ENCODE results near the gene USP25. TPM values are rescaled to one million over a fixed set of nuclear protein-coding genes. Genes with fewer than 3 reads are reported as not detected.

USP25 gene
- total RNA-seq, 1 donor from 2014 or later: 27.2 TPM

DNA sequence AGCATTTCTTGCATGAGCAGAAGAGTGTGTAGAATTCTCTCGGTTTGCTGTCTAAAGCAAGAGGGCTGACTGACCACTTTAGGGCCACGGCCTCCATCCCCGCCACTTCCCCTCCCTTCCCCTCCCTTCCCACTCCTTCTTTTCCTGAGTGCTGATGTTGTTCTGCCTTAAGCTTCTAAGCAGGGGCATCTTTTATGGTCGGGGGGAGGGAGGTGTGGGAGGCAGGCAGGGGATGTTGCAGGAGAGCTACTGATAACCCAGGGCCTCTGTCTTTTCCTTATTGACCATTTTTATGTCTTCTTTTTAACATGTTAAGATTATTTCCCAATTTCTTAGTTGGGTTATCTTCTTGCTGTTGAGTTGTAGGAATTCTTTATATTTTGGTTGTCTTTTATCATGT, 15.1 kb downstream of the USP25 start:
- H3K27ac Mint-ChIP-seq (ENCODE audit: unreplicated experiment): no peak overlapping the region
- DNase-seq (ENCODE audit: low read depth, low spot score): no peak
- peaks cover 33% of the 10 kb centered on the region for H3K4me1 Mint-ChIP-seq
- H3K9me3 Mint-ChIP-seq: no peaks in the 10 kb centered on the region
- TF ChIP-seq, protein P1, sequence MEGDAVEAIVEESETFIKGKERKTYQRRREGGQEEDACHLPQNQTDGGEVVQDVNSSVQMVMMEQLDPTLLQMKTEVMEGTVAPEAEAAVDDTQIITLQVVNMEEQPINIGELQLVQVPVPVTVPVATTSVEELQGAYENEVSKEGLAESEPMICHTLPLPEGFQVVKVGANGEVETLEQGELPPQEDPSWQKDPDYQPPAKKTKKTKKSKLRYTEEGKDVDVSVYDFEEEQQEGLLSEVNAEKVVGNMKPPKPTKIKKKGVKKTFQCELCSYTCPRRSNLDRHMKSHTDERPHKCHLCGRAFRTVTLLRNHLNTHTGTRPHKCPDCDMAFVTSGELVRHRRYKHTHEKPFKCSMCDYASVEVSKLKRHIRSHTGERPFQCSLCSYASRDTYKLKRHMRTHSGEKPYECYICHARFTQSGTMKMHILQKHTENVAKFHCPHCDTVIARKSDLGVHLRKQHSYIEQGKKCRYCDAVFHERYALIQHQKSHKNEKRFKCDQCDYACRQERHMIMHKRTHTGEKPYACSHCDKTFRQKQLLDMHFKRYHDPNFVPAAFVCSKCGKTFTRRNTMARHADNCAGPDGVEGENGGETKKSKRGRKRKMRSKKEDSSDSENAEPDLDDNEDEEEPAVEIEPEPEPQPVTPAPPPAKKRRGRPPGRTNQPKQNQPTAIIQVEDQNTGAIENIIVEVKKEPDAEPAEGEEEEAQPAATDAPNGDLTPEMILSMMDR (conservative IDR thresholded peaks at IDR 0.05): no peak
- peaks cover 12% of the 10 kb centered on the region for H3K36me3 Mint-ChIP-seq (ENCODE audit: low read depth)
- H3K27me3 Mint-ChIP-seq (ENCODE audit: low read depth): no peaks in the 10 kb centered on the region
- no peak overlapping the region for H3K4me3 Mint-ChIP-seq

DNA sequence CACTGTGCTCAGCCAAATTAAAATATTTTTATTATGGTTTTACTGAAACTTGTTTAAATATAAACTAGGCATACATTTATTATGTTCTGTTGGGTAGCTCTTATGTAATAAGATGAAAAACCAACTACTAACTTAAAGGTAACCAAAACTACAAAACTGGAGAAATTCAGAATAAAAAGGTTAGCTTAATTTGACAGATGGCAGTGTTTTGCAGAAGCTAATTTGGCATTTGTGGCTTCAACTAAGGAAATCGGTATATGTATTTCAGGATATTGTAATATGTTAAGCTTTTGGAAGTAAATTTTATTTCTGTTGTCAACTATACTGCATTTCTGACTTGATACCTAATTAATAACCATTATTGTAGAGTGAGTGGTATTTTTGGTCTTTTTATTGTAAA, 18.8 kb downstream of the USP25 start:
- H3K4me3 Mint-ChIP-seq: no peak overlapping the region
- H3K9me3 Mint-ChIP-seq: no peaks in the 10 kb centered on the region
- DNase-seq (ENCODE audit: low read depth, low spot score): no peak
- TF ChIP-seq, protein P1 (conservative IDR thresholded peaks at IDR 0.05): no peak
- H3K27me3 Mint-ChIP-seq (ENCODE audit: low read depth): no peaks in the 10 kb centered on the region
- H3K27ac Mint-ChIP-seq (ENCODE audit: unreplicated experiment): no peak overlapping the region
- H3K36me3 Mint-ChIP-seq (ENCODE audit: low read depth): peaks cover 2% of the 10 kb centered on the region
- H3K4me1 Mint-ChIP-seq: peaks cover 22% of the 10 kb centered on the region

DNA sequence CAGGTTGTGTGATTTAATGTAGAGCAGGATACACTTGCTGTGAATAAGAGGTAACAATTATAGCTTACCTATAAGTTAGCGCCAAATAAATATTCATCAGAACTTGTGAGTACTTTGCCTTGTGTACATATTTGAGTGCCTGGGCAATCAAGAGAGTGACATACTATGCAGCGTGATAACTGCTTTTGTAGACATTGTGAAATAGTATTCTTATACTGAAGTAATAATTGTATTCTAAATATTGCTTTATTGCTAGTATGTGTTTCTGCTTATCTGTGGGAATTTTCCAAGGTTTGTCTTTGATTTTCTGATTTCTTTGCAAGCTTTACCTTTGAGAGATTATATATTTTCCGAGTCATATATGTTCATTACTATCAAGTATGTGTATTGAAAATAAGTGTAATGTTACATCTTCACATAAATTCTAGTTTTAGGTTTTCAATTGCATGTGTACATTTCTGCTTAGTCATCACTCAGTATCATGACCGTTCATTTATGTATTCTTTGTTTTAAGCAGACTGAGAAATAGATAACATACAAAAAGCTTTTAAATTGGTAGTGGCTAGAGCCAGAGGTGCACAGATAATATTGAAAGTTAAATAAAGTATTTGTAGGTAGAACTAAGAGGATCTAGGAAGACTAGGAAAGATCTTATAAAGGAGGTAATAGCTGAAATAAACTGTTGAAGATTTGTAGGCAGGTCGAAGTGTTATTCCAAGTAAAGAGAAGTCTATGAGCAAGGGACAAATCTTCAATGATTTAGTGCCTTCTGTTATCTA, 19.5 kb downstream of the USP25 start:
- Mint-ChIP-seq H3K4me3 (no peak overlapping the region), H3K27ac (ENCODE audit: unreplicated experiment) (no peak overlapping the region), H3K36me3 (ENCODE audit: low read depth) (peaks cover 2% of the 10 kb centered on the region), H3K27me3 (ENCODE audit: low read depth) (no peaks in the 10 kb centered on the region), H3K4me1 (peaks cover 24% of the 10 kb centered on the region), H3K9me3 (no peaks in the 10 kb centered on the region)
- no peak for DNase-seq (ENCODE audit: low read depth, low spot score)
- TF ChIP-seq, protein P1 (conservative IDR thresholded peaks at IDR 0.05): no peak

DNA sequence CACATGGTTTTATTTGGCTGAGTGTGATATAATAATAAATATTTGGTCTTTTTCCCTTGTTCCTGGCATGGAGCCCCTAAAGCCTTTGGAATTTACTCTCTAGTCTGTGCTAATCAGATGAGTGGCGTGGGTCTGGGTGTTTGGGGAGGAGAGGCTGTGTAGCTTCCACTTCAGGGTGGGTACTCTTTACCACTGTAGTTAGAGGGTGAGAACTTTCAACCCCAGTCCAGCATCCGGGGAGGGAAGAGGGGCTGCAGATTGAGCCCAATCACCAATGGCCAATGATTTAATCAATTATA, 20.0 kb downstream of the USP25 start:
- no peak overlapping the region for H3K4me3 Mint-ChIP-seq
- H3K36me3 Mint-ChIP-seq (ENCODE audit: low read depth): peaks cover 8% of the 10 kb centered on the region

DNA sequence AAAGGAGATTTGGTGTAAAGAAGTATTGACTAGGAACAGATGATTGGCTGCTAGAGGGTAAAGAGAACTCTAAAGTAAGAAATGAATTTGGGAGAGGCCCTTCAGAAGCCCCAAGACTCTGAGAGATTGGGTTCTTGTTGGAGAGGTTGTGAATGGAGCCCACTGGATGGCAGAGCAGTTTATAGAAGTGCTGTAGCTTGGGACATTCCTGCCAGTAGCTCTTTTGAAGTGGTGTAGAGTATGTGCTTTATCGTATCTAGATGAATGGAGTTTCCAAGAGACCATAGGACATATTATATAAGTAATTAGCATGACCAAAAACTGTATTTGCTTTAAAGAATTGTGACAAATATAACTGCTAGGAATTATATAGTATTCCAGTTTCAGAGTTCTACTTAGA, 21.3 kb downstream of the USP25 start:
- H3K36me3 Mint-ChIP-seq (ENCODE audit: low read depth): peaks cover 10% of the 10 kb centered on the region
- no peak for DNase-seq (ENCODE audit: low read depth, low spot score)
- no peak overlapping the region for H3K27ac Mint-ChIP-seq (ENCODE audit: unreplicated experiment)
- H3K4me1 Mint-ChIP-seq: peaks cover 33% of the 10 kb centered on the region
- H3K4me3 Mint-ChIP-seq: no peak overlapping the region
- TF ChIP-seq, protein P1 (conservative IDR thresholded peaks at IDR 0.05): no peak
- H3K9me3 Mint-ChIP-seq: peaks cover 4% of the 10 kb centered on the region
- no peaks in the 10 kb centered on the region for H3K27me3 Mint-ChIP-seq (ENCODE audit: low read depth)

More for the DNA sequence above, 20.0 kb downstream of the USP25 start:
- peaks cover 28% of the 10 kb centered on the region for H3K4me1 Mint-ChIP-seq
- no peaks in the 10 kb centered on the region for H3K9me3 Mint-ChIP-seq
- H3K27me3 Mint-ChIP-seq (ENCODE audit: low read depth): no peaks in the 10 kb centered on the region
- peak overlapping the region; percentile 52 for H3K27ac Mint-ChIP-seq (ENCODE audit: unreplicated experiment)
- TF ChIP-seq, protein P1 (conservative IDR thresholded peaks at IDR 0.05): no peak
- no peak for DNase-seq (ENCODE audit: low read depth, low spot score)
